Measurements from ENCODE around the gene RANBP9. TPM values are rescaled to one million over a fixed set of nuclear protein-coding genes. Genes with fewer than 3 reads are reported as not detected.

RANBP9 gene
- total and polyA plus RNA-seq, 2 of the 13 experiments (the other 11 are each of a cell fraction or from before 2014, with no cell fraction given): 26.6 to 30.6 TPM

- TF ChIP-seq SIX1 (CRISPR knock-in tag; IDR thresholded peaks at IDR 0.05; ENCODE audit: borderline replicate concordance) (no peak), GZF1 (CRISPR knock-in tag; IDR thresholded peaks at IDR 0.05) (no peak), ZSCAN20 (CRISPR knock-in tag; IDR thresholded peaks at IDR 0.05; ENCODE audit: borderline replicate concordance) (no peak), ZNF317 (CRISPR knock-in tag; IDR thresholded peaks at IDR 0.05) (no peak), ZNF354B (CRISPR knock-in tag; IDR thresholded peaks at IDR 0.05) (no peak), ZNF543 (CRISPR knock-in tag; IDR thresholded peaks at IDR 0.05) (no peak), ZNF703 (CRISPR knock-in tag; IDR thresholded peaks at IDR 0.05; ENCODE audit: borderline replicate concordance) (no peak), HOMEZ (CRISPR knock-in tag; IDR thresholded peaks at IDR 0.05; ENCODE audit: low read depth) (no peak), SAFB2 (CRISPR knock-in tag; IDR thresholded peaks at IDR 0.05; ENCODE audit: borderline replicate concordance, low read depth) (no peak), HDAC1 (CRISPR knock-in tag; IDR thresholded peaks at IDR 0.05) (no peak), ZFAT (CRISPR knock-in tag; conservative IDR thresholded peaks at IDR 0.05) (no peak), ZNF609 (CRISPR knock-in tag; IDR thresholded peaks at IDR 0.05; ENCODE audit: borderline replicate concordance) (no peak), ZBTB39 (CRISPR knock-in tag; IDR thresholded peaks at IDR 0.05) (no peak), RBM22 (optimal IDR thresholded peaks at IDR 0.05; ENCODE audit: low read length) (peak; percentile 91), FOXM1 (CRISPR knock-in tag; IDR thresholded peaks at IDR 0.05) (no peak), TEAD2 (CRISPR knock-in tag; IDR thresholded peaks at IDR 0.05) (no peak), AKAP8 (CRISPR knock-in tag; IDR thresholded peaks at IDR 0.05) (no peak)
- TF ChIP-seq, protein P1, sequence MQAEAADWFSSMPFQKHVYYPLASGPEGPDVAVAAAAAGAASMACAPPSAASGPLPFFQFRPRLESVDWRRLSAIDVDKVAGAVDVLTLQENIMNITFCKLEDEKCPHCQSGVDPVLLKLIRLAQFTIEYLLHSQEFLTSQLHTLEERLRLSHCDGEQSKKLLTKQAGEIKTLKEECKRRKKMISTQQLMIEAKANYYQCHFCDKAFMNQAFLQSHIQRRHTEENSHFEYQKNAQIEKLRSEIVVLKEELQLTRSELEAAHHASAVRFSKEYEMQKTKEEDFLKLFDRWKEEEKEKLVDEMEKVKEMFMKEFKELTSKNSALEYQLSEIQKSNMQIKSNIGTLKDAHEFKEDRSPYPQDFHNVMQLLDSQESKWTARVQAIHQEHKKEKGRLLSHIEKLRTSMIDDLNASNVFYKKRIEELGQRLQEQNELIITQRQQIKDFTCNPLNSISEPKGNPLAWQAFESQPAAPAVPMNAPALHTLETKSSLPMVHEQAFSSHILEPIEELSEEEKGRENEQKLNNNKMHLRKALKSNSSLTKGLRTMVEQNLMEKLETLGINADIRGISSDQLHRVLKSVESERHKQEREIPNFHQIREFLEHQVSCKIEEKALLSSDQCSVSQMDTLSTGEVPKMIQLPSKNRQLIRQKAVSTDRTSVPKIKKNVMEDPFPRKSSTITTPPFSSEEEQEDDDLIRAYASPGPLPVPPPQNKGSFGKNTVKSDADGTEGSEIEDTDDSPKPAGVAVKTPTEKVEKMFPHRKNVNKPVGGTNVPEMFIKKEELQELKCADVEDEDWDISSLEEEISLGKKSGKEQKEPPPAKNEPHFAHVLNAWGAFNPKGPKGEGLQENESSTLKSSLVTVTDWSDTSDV (CRISPR knock-in tag; IDR thresholded peaks at IDR 0.05): no peak
These were observed 86.8 kb downstream of the RANBP9 start (continued) for GRCh38 chr6:13624871-13625288.
